ENCODE results near the gene C4orf36.

C4orf36 gene

GRCh38 chr4:86891762-86892635 lies at the start of gene C4orf36:
C4orf36 (minus strand) TSS chr4:86892422; CDS start chr4:86891520, 902 bp downstream.
- peak; percentile 53 to 82 for DNase-seq

- DNase-seq: no peak
Measured at GRCh38 chr4:86940920-86941460, 48.8 kb upstream of the C4orf36 start.

GRCh38 chr4:86939729-86940575 lies 47.7 kb upstream of the C4orf36 start:
- no peak for DNase-seq

- DNase-seq: peak; percentile 68 to 74
Measured at GRCh38 chr4:86938771-86939520, 46.7 kb upstream of the C4orf36 start.

- DNase-seq: peak; percentile 73 to 75
Measured at GRCh38 chr4:86935853-86936733, 43.9 kb upstream of the C4orf36 start.

GRCh38 chr4:86935566-86935852 lies 43.3 kb upstream of the C4orf36 start:
- no peak for DNase-seq

GRCh38 chr4:86934771-86935565 lies 42.7 kb upstream of the C4orf36 start, which contains the start of gene AFF1:
AFF1 (plus strand) TSS chr4:86935011; CDS start chr4:86948534, 13,523 bp downstream.
- DNase-seq: peak; percentile 94

GRCh38 chr4:86934147-86934770 lies 42.0 kb upstream of the C4orf36 start:
- peak in 1 of 2 donors; percentile 40 for DNase-seq

GRCh38 chr4:86928400-86929255 lies 36.4 kb upstream of the C4orf36 start:
- DNase-seq: no peak

GRCh38 chr4:86927843-86928395 lies 35.7 kb upstream of the C4orf36 start:
- DNase-seq: peak; percentile 43 to 69

GRCh38 chr4:86926435-86927086 lies 34.3 kb upstream of the C4orf36 start:
- no peak for DNase-seq

- DNase-seq: peak; percentile 46 to 80
Measured at GRCh38 chr4:86924811-86925210, 32.6 kb upstream of the C4orf36 start.

GRCh38 chr4:86921608-86922252 lies 29.5 kb upstream of the C4orf36 start:
- no peak for DNase-seq

- DNase-seq: no peak
Measured at GRCh38 chr4:86919561-86920223, 27.5 kb upstream of the C4orf36 start.

GRCh38 chr4:86918539-86919072 lies 26.4 kb upstream of the C4orf36 start:
- DNase-seq: peak; percentile 80 to 96

GRCh38 chr4:86917212-86918039 lies 25.2 kb upstream of the C4orf36 start:
- no peak for DNase-seq

Measured in inflammatory macrophage treated with lipopolysaccharide for 1 hour (primary cell).